NCI-H2227 (cell line): ENCODE measurements around the gene NUDT2.
A peak's percentile ranks its signal among the peaks of the same experiment; 100 is the strongest.

ENCODE experiments used
- DNase-seq: peaks from one replicate; lab custom pipeline; 2025; ENCODE audit not compliant: unreplicated experiment; lab: John Stamatoyannopoulos, UW

NUDT2 gene

DNA sequence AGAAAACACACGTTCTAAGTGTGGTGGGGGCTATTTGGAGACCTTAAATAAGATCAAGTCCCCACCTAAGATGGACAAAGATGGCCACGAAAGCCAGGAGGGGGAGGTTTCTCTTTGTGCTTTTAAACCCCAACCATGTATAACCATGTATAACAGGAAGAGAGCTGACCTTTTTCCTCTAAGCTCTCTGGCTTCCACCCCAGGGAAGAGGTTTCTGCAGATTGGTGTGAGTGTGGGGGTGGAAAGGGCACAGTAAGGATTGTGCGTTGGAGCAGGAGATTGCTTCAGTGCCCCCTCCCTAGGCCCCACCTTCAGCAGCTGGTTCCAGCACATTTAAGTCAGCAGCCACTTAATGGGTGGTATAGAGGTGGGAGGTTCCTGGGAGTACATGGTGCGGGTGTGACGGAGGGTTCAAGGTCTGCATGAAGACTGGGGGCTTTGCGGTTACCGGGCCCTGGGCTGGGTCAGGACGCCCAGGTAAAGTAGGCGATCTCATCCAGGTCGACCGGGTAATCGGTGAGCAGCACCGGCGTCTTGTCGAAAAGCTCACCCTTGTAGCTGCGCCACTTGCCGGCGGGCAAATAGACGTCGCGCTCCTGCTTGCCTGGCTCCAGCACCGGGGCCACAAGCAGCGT is 41.1 kb downstream of the NUDT2 start:
- DNase-seq: no peak

GRCh38 chr9:34370970-34371880 is 41.9 kb downstream of the NUDT2 start:
- DNase-seq: no peak

- no peak for DNase-seq
These were observed 42.6 kb downstream of the NUDT2 start for GRCh38 chr9:34371886-34372466.

- DNase-seq: no peak
These were observed 43.2 kb downstream of the NUDT2 start for GRCh38 chr9:34372467-34373011.

GRCh38 chr9:34373749-34374148 is 44.4 kb downstream of the NUDT2 start:
- DNase-seq: no peak

GRCh38 chr9:34374339-34374738 is 45.0 kb downstream of the NUDT2 start:
- no peak for DNase-seq

DNA sequence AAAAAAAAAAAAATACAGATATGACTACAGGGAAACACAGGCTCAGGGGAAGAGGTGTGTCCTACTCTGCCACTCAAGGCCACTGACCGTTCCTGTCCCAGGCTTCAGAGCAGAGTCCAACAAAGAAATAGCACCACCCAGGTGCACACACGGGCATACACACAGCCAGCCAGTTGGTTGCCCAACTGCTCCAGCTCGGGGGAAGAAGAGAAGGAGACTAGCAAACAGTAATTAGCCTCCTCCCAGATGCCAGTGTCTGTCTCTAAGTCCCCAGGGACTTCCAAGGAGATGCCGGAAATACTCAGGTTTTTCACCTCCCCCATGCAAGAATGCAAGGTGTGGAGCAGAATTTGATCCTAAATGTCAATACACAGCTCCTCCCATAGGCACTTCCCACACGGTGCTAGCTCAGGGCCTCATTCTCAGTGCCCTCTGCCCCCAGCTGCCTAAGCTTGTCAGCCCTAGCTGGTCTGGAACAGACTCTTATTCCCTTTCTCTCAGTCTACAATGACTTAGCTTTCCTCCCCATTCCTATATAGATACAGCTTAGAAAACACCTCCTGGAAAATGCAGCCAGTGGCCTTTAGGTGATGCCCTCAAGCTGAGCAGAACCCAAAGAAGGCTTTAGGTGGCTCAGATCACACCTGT is 45.7 kb downstream of the NUDT2 start:
- DNase-seq: no peak

- peak; percentile 31 for DNase-seq
These were observed 46.7 kb downstream of the NUDT2 start for GRCh38 chr9:34375901-34376595.

DNA sequence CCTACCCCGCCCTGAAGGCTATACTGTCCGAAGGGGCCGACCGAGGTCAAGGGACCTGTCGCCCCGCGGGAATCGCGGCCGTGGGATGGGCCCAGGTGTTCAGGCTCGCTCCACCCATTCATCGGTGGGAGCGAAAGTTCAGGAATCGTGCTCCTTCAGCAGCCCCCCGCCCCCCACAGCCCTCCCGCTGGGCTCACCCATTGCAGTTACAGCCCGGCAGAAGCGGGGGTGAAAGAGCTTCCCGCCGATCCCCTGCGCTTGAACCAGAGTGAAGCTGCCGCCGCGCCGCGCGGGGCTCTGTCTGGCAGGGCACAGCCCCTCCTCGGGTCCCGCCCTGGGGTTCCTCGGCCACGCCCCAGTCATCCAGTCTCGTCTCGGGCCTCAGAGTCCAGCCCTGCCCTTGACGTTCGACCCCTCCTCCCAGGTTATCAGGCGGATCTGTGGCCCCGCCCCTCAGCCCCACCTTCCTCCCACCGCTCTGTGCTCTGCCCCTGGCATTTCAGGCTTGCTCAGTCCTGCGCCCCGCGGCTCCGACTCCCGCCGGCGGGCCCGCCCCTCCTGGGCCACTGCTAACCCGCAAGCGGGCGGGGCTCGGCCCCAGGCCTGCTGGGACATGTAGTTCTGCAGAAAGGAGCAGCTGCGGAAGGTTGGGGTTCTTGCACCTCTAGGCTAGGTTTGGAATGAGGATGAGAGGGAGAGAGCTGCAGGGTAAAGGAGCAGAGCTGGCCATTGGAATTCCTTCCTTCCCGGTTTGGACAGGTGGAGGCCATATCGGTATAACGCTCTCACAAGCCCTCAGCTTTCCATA is 47.4 kb downstream of the NUDT2 start, which contains the start of gene MYORG:
TSS of gene MYORG (minus strand) at position 303 of the 808 bp plus-strand sequence. CDS start 3,955 bp downstream, outside the sequence.
- DNase-seq: peak; percentile 92

- peak; percentile 60 for DNase-seq
These were observed 48.0 kb downstream of the NUDT2 start for GRCh38 chr9:34377404-34377746.

DNA sequence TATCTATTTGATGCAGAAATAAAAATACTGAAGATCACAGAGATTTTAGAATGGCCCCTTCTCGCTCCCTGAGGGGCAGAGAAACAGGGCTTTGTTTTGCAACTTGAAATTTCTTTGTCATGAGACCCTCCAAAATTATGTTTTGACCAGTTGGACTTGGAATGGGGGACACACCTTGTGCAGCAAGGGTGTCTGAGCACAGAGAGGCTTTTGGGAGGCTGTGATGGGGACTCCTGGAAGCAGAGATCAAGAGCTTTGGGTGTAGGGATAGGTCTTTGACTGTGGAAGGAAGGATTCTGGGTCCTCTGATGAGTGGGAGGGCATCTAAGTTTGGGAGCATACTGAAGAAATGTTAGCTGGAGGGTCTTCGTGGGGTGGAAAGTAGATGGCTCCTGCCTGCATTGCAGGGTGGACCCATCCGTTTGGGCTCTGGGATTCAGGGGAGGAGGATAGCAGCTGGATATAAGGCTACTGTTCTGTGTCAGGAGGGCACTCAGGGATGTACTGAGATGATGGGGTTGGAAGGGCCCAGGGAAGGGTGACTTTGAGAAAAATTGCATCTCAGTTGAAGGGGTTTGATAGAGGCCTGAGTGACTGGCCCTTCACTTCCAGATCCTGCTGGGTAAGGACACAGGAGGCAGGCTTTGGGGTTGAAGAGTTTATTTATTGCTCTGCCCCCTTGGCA is 49.1 kb downstream of the NUDT2 start:
- DNase-seq: no peak

DNA sequence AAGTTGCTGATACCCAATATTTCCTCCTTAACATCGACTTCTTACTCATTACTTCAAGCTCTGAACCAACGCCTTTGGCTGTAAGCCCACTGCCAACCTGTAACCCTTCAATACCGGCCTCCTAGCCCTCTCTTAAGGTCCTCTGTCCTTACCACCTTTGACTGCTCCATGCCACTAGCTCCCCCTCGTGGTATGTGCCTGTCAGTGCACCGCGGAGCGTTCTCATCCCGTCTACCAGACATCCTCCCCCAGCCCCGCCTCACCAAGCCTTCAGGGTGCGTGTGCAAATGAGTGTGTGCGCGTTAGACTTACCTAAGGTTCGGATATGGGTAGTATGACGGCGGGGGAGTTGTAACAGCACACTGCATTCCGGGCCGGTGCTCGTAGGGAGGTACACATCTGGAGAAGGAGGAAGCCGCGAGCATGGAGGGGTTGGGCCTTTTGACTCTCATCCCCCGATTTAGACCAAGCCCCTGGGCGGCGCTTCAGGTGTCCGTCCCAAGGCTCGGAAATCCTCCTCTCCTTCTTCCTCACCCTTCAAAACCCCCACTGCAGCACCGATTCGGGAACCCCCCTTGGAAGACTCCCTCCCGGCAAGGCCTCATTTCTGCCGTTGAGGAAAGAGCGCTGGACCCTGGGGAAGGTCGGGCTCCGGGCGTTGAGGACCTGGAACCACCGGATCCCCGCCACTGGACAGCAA is 50.1 kb downstream of the NUDT2 start:
- peak; percentile 82 for DNase-seq

GRCh38 chr9:34380034-34380510 is 50.7 kb downstream of the NUDT2 start:
- no peak for DNase-seq

GRCh38 chr9:34380511-34381315 is 51.3 kb downstream of the NUDT2 start:
- DNase-seq: peak; percentile 73

DNA sequence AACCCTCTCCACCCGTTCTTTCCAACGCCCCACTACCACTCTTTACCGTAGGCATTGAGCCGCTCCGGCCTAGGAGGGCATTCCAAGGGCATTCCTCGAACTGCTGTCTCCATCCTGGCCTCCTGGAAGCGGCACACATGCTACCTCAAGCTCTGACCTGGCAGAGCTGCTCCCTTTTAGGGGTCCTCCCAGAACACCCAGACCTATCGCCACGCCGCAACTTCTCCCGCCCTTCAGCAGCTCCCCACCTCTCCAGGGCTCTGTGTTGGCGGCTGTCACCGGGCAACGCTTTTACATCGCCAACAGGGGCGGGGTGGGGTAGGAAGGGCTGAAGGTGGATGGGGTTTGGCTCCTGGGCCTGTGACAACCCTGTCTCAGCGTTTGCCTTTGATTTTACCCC is 52.0 kb downstream of the NUDT2 start:
- peak; percentile 53 for DNase-seq

GRCh38 chr9:34382054-34382453 is 52.7 kb downstream of the NUDT2 start:
- no peak for DNase-seq

DNA sequence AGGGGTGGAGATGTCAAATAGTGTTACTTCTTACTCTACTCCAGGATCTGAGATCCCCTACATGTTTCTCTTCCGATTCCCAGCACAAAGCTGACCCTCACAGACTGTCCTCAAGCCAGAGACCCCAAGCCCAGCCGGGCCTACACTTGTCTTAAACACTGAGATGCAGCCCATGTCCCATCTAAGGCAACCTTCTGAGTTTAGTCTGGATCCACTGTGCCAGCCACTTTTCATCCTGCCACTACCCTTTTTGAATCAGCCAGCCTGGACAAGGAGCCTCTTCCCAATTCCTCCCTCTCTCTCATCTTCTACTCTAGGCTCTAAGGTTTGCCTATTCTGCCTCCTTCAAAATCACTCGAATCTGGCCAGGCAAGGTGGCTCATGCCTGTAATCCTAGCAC is 53.5 kb downstream of the NUDT2 start:
- no peak for DNase-seq

GRCh38 chr9:34383904-34384303 is 54.5 kb downstream of the NUDT2 start:
- DNase-seq: no peak
